K562 (cell line): ENCODE results near the gene RTF1. TPM values are rescaled to one million over a fixed set of nuclear protein-coding genes. Genes with fewer than 3 reads are reported as not detected.

Experiments used
- ATAC-seq: fragments of 200-7000 bp; cut with Tn5 transposase; 3 replicates; pipeline ENCODE4 v1.9.1; 2020; ENCODE audit warnings: moderate library complexity
- BruUV-seq: library from RNA; stranded (reverse); fragments of 400-500 nt; replicated peaks from 2 replicates; lab custom pipeline; 2021; lab: Mats Ljungman, UMichigan
- CTCF ChIA-PET: fragments of 300-600 bp; formaldehyde crosslinking; extraction: SDS; loops from one replicate; lab custom pipeline; 2021; ENCODE audit warnings: low intra/inter-chr PET ratio; lab: Yijun Ruan, JAX
- POLR2A ChIA-PET: fragments of 300-600, 350-650 bp; sonication (Branson Sonifier 250); formaldehyde crosslinking; extraction: SDS; loops from one replicate; lab custom pipeline; 2021; ENCODE audit warnings: antibody characterized with exemption, inconsistent platforms; lab: Yijun Ruan, JAX
- DNase-seq, 4 experiments: peaks; one replicate each; pipeline versions ENCODE4 v3.0.0 to v3.0.0-alpha.2; 2011 to 2018; ENCODE audit warnings: low spot score in 3 of 4, mixed read lengths in 3 of 4; ENCODE audit errors: extremely low read depth in 1 of 4
- FAIRE-seq: peaks from 2 replicates; lab custom pipeline; 2011; peaks lifted over from hg19 to GRCh38; lab: Jason Lieb, UNC
- H2AFZ ChIP-seq: 2 replicates; pipeline ENCODE4 v1.6.0; 2011; ENCODE audit warnings: low read depth, low read length, control low read depth, inconsistent platforms
- H3K27ac ChIP-seq: fragments of 200-600 bp; 3 replicates; pipeline ENCODE4 v1.8.0; 2011; ENCODE audit warnings: low read depth, mild to moderate bottlenecking, control low read depth, inconsistent platforms, low read length, moderate library complexity, mixed read lengths; ENCODE audit errors: extremely low read depth
- H3K27me3 ChIP-seq, 2 experiments: fragments of 300-600 bp in 1 of 2; 2 replicates in 1 of 2; 3 replicates in 1 of 2; pipeline versions ENCODE4 v1.6.0 to v1.8.0; 2011; ENCODE audit warnings: inconsistent platforms in 2 of 2, low read length in 2 of 2, mild to moderate bottlenecking in 1 of 2, mixed read lengths in 1 of 2, moderate library complexity in 1 of 2; ENCODE audit not compliant: control insufficient read depth in 2 of 2, insufficient read depth in 2 of 2
- H3K36me3 ChIP-seq: fragments of 300-600 bp; 3 replicates; pipeline ENCODE4 v1.8.0; 2011; ENCODE audit warnings: mild to moderate bottlenecking, low read length, inconsistent platforms; ENCODE audit not compliant: control insufficient read depth, insufficient read depth
- H3K4me1 ChIP-seq, 2 experiments: fragments of 200-600 bp in 1 of 2; replicated peaks in 1 of 2; 2 replicates in 1 of 2; 3 replicates in 1 of 2; pipeline versions ENCODE4 v1.5.1 to v1.8.0; 2011; ENCODE audit warnings: inconsistent platforms in 2 of 2, low read length in 2 of 2, mild to moderate bottlenecking in 1 of 2, mixed read lengths in 1 of 2, moderate library complexity in 1 of 2; ENCODE audit not compliant: control insufficient read depth in 2 of 2, insufficient read depth in 2 of 2
- H3K4me2 ChIP-seq: 2 replicates; pipeline ENCODE4 v1.6.1; 2011; ENCODE audit warnings: low read length, control low read depth, inconsistent platforms, mixed read lengths; ENCODE audit not compliant: insufficient read depth
- H3K4me3 ChIP-seq: fragments of 200-600 bp; sonication (generic), shearing (Covaris generic); 2 replicates; pipeline ENCODE4 v1.5.1; 2016; ENCODE audit warnings: control low read depth, inconsistent platforms
- H3K79me2 ChIP-seq: fragments of 200-600 bp; 3 replicates; pipeline ENCODE4 v1.8.0; 2011; ENCODE audit warnings: low read length, inconsistent platforms; ENCODE audit not compliant: control insufficient read depth, insufficient read depth
- H3K9ac ChIP-seq, 2 experiments: 2 replicates each; pipeline versions ENCODE4 v1.6.0 to v1.6.1; 2011; ENCODE audit warnings: low read depth in 2 of 2, low read length in 2 of 2, control low read depth in 1 of 2, inconsistent platforms in 1 of 2, mild to moderate bottlenecking in 1 of 2, mixed read lengths in 1 of 2; ENCODE audit not compliant: insufficient read depth in 1 of 2
- H3K9me1 ChIP-seq: one replicate; pipeline ENCODE4 v1.6.0; 2011; ENCODE audit warnings: inconsistent platforms, mild to moderate bottlenecking, low read length, moderate library complexity; ENCODE audit not compliant: control insufficient read depth, insufficient read depth
- H3K9me3 ChIP-seq: replicated peaks from 2 replicates; pipeline ENCODE4 v1.5.1; 2011; ENCODE audit warnings: low read depth, low read length, inconsistent platforms; ENCODE audit not compliant: control insufficient read depth, insufficient read depth
- H4K20me1 ChIP-seq: replicated peaks from 2 replicates; pipeline ENCODE4 v1.6.1; 2011; ENCODE audit warnings: low read length, inconsistent platforms, mixed read lengths; ENCODE audit not compliant: control insufficient read depth, insufficient read depth
- AFF4 ChIP-seq: sonication (generic); formaldehyde crosslinking; IDR thresholded peaks from 2 replicates; pipeline ENCODE4 v1.8.0; 2023; ENCODE audit warnings: mild to moderate bottlenecking, missing genetic modification reagents
- ATF4 ChIP-seq: fragments of 450-650 bp; formaldehyde crosslinking; IDR thresholded peaks from 2 replicates; pipeline ENCODE4 v1.4.0; 2022; ENCODE audit warnings: mild to moderate bottlenecking, moderate library complexity
- BHLHE40 ChIP-seq: IDR thresholded peaks from 2 replicates; pipeline ENCODE4 v1.6.1; 2011; ENCODE audit warnings: low read length, improper control_type of control experiment
- USF1 ChIP-seq: sonication (generic); formaldehyde crosslinking; IDR thresholded peaks from 2 replicates; pipeline ENCODE4 v1.9.0; 2022; ENCODE audit warnings: mild to moderate bottlenecking, missing genetic modification reagents
- USF2 ChIP-seq: sonication (generic); formaldehyde crosslinking; IDR thresholded peaks from 2 replicates; pipeline ENCODE4 v1.5.0; 2020; ENCODE audit warnings: missing genetic modification reagents
- WGBS: fragments of 100-300 bp; shearing (Covaris generic); methylation state at CpG from one replicate; pipeline ENCODE4 v1.1.6; 2016; ENCODE audit warnings: low coverage, mixed read lengths; ENCODE audit not compliant: insufficient coverage; ENCODE audit errors: missing lambda C conversion rate; 5-methylcytosine and 5-hydroxymethylcytosine counted together
- in situ Hi-C: fragments of 300-500 bp; cut with MboI; formaldehyde crosslinking; loops from 4 replicates; pipeline ENCODE4 v1.15.0; 2018; ENCODE audit warnings: inconsistent platforms, mixed read lengths
- intact Hi-C: fragments of 100-400 bp; cut with micrococcal nuclease; formaldehyde crosslinking; loops from 2 replicates; pipeline ENCODE4 v1.14.2; 2022
- polyA plus RNA-seq, 8 experiments: library from polyadenylated mRNA; depleted of rRNA in 4 of 8; stranded (reverse) in 5 of 8; unstranded in 3 of 8; fragments of >200 nt; fragmentation: Nextera tagmentation in 2 of 8; fragmentation: Illumina TruSeq in 1 of 8; extraction: Ambion mirVana in 2 of 8; extraction: Trizol in 1 of 8; gene quantifications; 2 replicates each; pipeline versions ENCODE4 v1.2.1 to v1.2.3, GENCODE V29; 2011 to 2014; ENCODE audit warnings: inconsistent platforms in 1 of 8, missing spikeins in 1 of 8
- total RNA-seq, 7 experiments: library from RNA; depleted of rRNA in 6 of 7; stranded (reverse); fragments of >200 nt in 6 of 7; fragmentation: Illumina TruSeq in 2 of 7; extraction: Trizol in 2 of 7; gene quantifications; 2 replicates each; pipeline versions ENCODE4 v1.2.1 to v1.2.3, GENCODE V29; 2011 to 2021; ENCODE audit warnings: low replicate concordance in 1 of 7

The RTF1 gene
- total and polyA plus RNA-seq, 9 of the 15 experiments (the other 6 are each of a cell fraction or from before 2014, with no cell fraction given): 7.6 to 69.5 (median 31.5) TPM

GRCh38 chr15:41408234-41408641, 8.7 kb upstream of the RTF1 start:
- no peak; the same call in 2 of the 3 replicates for ATAC-seq
- WGBS: 52% methylated on average over 2 of the region's 2 CpGs
- POLR2A ChIA-PET: interaction anchor here (1.0 to 2.1 kb wide), 2 partner anchors 27 to 76 kb away, joined by 3 to 7 read pairs; partner anchors contain the start of genes NUSAP1 and OIP5

More at GRCh38 chr15:41408234-41408641, 8.7 kb upstream of the RTF1 start:
- no peak overlapping the region for H2AFZ ChIP-seq
- H3K27me3 ChIP-seq: no peaks in the 10 kb centered on the region
- no peak overlapping the region for H3K4me2 ChIP-seq
- intact Hi-C loops: no loop called here
- peaks cover 8 to 13% of the 10 kb centered on the region in 2 experiments; a peak in 4 of 5 replicates for H3K4me1 ChIP-seq
- in situ Hi-C loops: no loop called here
- CTCF ChIA-PET: no interaction called here
- FAIRE-seq: no peak
- H3K9me3 ChIP-seq: no peaks in the 10 kb centered on the region
- no peak overlapping the region for H3K27ac ChIP-seq
- H3K4me3 ChIP-seq: no peak overlapping the region
- H3K9ac ChIP-seq: no peak overlapping the region
- peak; percentile 46; the same call in 1 of the 2 replicates for TF ChIP-seq USF1 (CRISPR knock-in tag)
- 0 out of 2 replicates have a peak, but pooled peaks have one; percentile 16 for TF ChIP-seq USF2
- TF ChIP-seq ATF4 (CRISPR knock-in tag): no peak
- TF ChIP-seq BHLHE40: peak; percentile 32; the same call in 1 of the 2 replicates
- TF ChIP-seq AFF4: no peak
- no peaks in the 10 kb centered on the region for H3K79me2 ChIP-seq
- BruUV-seq: no TSS peak
- H3K9me1 ChIP-seq: no peaks in the 10 kb centered on the region
- no peak for DNase-seq
- H3K36me3 ChIP-seq: no peaks in the 10 kb centered on the region
- H4K20me1 ChIP-seq: 0 out of 2 replicates have a peak, but pooled peaks cover 4% of the 10 kb centered on the region
